SK-N-MC (cell line): ENCODE data around the gene CFAP20DC.

Source experiments
- DNase-seq: peaks from one replicate; pipeline ENCODE4 v3.0.0-alpha.2; 2011; ENCODE audit warnings: low read depth, low spot score
- H3K27ac ChIP-seq: fragments of 200-600 bp; sonication (generic); 2 replicates; pipeline ENCODE4 v1.5.1; 2016; ENCODE audit warnings: mixed run types
- H3K36me3 ChIP-seq: fragments of 200-600 bp; sonication (generic); 2 replicates; pipeline ENCODE4 v1.6.1; 2017; ENCODE audit warnings: antibody characterized with exemption, low read length, mixed read lengths; ENCODE audit not compliant: insufficient read depth
- H3K4me3 ChIP-seq: fragments of 200-600 bp; sonication (generic); 2 replicates; pipeline ENCODE4 v1.5.1; 2016
- H3K9ac ChIP-seq: fragments of 200-600 bp; sonication (generic); 2 replicates; pipeline ENCODE4 v1.8.0; 2017; ENCODE audit warnings: mixed run types, mixed read lengths; ENCODE audit not compliant: insufficient read length
- H3K9me3 ChIP-seq: fragments of 200-600 bp; sonication (generic); 2 replicates; pipeline ENCODE4 v1.6.1; 2017; ENCODE audit warnings: low read depth, mild to moderate bottlenecking, antibody characterized with exemption, low read length, moderate library complexity, mixed read lengths
- EZH2 ChIP-seq: fragments of 200-600 bp; sonication (generic); IDR thresholded peaks from one replicate; pipeline ENCODE4 v1.6.1; 2017; ENCODE audit warnings: antibody characterized with exemption
- FOXP2 ChIP-seq: optimal IDR thresholded peaks from 2 replicates; pipeline ENCODE3; 2011; ENCODE audit warnings: mild to moderate bottlenecking, moderate library complexity; ENCODE audit not compliant: insufficient read depth; ENCODE audit errors: extremely low read length, control extremely low read depth
- POLR2AphosphoS5 ChIP-seq: IDR thresholded peaks from 2 replicates; pipeline ENCODE4 v1.6.1; 2012; ENCODE audit warnings: mild to moderate bottlenecking, low read depth, low read length, borderline replicate concordance

Gene CFAP20DC

DNA sequence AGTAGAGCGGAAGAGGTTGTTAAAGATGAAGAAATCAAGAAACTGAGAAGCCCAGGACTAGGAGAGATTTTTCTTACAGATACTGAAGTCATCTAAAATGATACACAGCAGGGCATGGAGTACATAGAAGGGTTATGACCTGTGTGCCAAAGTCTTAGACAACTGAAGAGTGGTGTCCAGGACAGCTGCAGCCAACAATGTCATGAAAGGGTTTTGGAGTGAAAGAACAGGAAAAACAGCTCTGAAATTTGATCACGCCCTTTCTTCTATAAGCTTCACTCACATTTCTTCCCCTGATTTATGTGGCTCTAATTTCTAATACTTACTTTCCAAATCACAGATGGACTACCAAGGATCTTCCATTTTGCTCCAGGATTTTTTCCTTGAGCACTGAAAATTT is 3.0 kb downstream of the CFAP20DC start:
- TF ChIP-seq EZH2 (no peak), FOXP2 (no peak), POLR2AphosphoS5 (no peak)
- Histone ChIP-seq H3K9me3 (no peaks in the 10 kb centered on the region), H3K9ac (no peak overlapping the region), H3K4me3 (no peak overlapping the region), H3K36me3 (no peaks in the 10 kb centered on the region), H3K27ac (no peak overlapping the region)
- DNase-seq = no peak

DNA sequence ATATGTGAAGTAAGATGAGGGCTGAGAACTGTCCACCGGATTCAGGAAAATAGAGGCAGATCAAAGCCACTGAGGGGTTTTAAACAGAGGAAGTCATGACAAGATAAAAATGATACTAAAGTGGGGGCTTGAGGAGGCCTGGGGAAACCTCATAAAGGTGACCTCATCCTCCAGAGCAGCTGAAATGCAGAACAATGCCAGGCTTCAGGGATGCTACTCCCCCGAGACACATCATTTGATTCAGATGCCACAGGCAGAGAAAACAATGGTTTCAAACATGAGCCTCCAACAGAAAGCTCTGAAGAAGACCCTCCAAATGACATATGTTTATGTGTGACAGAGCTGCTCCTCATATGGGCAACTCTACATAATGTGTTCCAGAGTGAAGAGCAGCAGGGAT is 6.4 kb downstream of the CFAP20DC start:
- DNase-seq = no peak
- Histone ChIP-seq H3K9ac (no peak overlapping the region), H3K9me3 (no peaks in the 10 kb centered on the region), H3K27ac (no peak overlapping the region), H3K36me3 (no peaks in the 10 kb centered on the region), H3K4me3 (no peak overlapping the region)
- TF ChIP-seq EZH2 (no peak), POLR2AphosphoS5 (no peak), FOXP2 (no peak)

DNA sequence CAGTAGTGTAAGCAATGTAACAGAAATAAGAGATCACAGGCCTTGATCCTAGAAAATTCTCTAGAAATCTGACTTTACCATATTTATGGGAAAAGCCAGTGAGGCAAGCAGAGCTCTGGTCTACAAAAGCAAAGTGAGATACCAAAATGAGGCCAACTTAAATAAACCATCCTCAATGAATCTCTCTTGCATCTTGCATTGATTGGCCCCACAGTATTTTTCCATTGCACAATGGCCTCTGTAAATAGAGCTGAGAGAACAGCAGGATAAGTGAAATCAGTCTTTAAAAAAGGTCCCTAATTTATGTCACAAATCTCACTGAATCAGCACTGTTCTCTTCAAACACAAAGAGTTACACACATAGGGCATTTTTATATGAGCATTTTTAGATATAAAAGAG is 8.9 kb downstream of the CFAP20DC start:
- H3K9me3 ChIP-seq = no peaks in the 10 kb centered on the region
- no peak overlapping the region for H3K4me3 ChIP-seq
- no peak for DNase-seq
- no peak overlapping the region for H3K27ac ChIP-seq
- H3K36me3 ChIP-seq = no peaks in the 10 kb centered on the region
- H3K9ac ChIP-seq = no peak overlapping the region
- TF ChIP-seq POLR2AphosphoS5 (no peak), EZH2 (no peak), FOXP2 (no peak)

DNA sequence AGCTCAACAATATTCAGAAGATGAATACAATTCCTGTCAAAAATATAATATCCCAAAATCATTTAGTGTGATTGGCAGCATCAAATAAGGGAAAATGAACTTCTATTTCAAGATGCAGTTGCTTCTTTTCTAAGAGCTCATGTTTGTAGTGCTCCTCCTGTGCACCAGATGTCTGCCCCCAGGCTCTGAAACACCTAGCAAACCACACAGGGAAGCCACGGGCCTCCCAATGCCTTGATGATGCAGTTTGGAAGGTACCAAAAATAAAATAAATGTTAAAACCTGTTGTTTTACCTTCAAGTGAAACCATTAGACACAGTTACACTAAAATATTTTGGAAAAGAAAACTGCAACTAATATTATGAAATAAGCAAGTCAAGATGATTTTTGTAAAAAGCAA is 22.2 kb downstream of the CFAP20DC start:
- Histone ChIP-seq H3K4me3 (no peak overlapping the region), H3K36me3 (no peaks in the 10 kb centered on the region), H3K9me3 (no peaks in the 10 kb centered on the region), H3K9ac (no peak overlapping the region), H3K27ac (no peak overlapping the region)
- TF ChIP-seq POLR2AphosphoS5 = no peak
- no peak for TF ChIP-seq EZH2
- no peak for TF ChIP-seq FOXP2
- DNase-seq = no peak

- Histone ChIP-seq H3K9me3 (no peaks in the 10 kb centered on the region), H3K9ac (no peak overlapping the region), H3K27ac (no peak overlapping the region), H3K36me3 (no peaks in the 10 kb centered on the region), H3K4me3 (no peak overlapping the region)
- DNase-seq = no peak
- TF ChIP-seq EZH2 (no peak), POLR2AphosphoS5 (no peak), FOXP2 (no peak)
Measured at GRCh38 chr3:59023612-59024011, 26.2 kb downstream of the CFAP20DC start.

DNA sequence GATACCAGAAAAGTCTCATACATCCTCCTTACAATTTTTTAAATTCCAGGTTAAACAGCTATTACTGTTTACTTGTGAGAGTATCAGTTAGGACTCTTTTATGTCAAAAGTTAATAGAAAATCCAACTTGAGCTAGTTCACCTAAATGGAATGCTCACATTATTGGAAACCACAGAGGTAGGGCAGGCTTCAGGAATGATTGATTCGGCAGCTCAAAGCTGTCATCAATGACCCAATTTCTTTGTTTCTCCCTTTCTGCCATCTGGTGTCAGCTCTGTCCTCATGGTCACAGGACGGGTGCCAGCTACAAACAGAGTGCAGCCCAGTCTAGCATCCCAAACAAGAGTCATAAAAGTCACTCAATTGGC is 32.2 kb downstream of the CFAP20DC start:
- H3K27ac ChIP-seq = no peak overlapping the region
- H3K4me3 ChIP-seq = no peak overlapping the region
- TF ChIP-seq POLR2AphosphoS5 (no peak), EZH2 (no peak), FOXP2 (no peak)
- H3K9me3 ChIP-seq = no peaks in the 10 kb centered on the region
- no peak overlapping the region for H3K9ac ChIP-seq
- no peaks in the 10 kb centered on the region for H3K36me3 ChIP-seq
- no peak for DNase-seq

DNA sequence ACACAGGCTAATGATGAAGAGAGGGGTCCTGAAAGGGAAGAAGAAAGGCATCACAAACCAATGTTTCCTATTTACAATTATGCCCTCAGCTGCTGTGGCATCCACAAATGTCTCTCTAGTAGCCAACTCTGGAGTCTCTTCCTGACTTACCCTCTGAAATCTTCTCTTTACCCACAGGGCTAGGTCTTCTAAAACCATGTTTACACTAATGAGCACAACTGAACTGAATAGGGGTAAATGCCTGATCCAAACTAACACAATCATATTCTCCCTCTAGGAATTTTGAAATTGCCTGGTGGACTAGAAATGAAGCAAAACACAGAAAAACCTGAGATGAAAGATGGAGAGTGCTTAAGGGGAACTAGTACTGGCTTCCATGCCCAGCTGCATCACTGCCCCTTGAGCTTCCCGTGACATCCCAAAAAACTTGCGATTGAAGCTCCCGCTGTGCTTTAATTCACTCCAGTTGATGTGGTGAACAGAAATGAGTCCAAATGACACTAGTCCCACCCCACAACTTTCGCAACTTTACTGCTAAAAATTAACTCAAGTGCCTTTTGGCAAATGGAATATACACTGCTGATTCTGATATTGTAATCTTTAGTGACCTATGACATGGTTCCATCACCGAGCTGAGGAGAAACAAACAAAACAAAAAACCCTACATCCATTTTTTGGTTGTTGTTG is 32.8 kb downstream of the CFAP20DC start:
- no peak overlapping the region for H3K9ac ChIP-seq
- no peak overlapping the region for H3K27ac ChIP-seq
- no peak for DNase-seq
- no peaks in the 10 kb centered on the region for H3K36me3 ChIP-seq
- TF ChIP-seq EZH2 (no peak), POLR2AphosphoS5 (no peak), FOXP2 (no peak)
- H3K4me3 ChIP-seq = no peak overlapping the region
- H3K9me3 ChIP-seq = no peaks in the 10 kb centered on the region

DNA sequence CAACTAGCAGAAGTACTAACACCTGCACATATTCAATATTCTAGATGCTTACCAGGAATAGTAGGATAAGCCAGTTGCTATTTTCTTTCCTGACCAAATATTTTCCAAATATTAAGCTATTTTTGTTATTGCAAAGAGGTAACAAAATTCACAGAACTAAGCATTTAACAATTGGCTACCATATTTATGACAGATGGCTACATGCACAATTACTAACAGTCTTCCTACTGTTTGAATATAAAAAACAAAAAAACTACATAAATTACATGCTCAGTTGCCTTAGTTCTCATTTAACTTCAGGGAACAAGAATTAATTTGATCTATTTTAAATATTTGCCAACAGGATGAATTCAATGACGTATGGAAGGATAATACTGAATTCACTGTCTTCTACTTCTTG is 36.2 kb downstream of the CFAP20DC start:
- no peak for DNase-seq
- no peaks in the 10 kb centered on the region for H3K9me3 ChIP-seq
- H3K27ac ChIP-seq = no peak overlapping the region
- no peak overlapping the region for H3K4me3 ChIP-seq
- TF ChIP-seq FOXP2 = no peak
- no peak for TF ChIP-seq POLR2AphosphoS5
- no peak for TF ChIP-seq EZH2
- no peaks in the 10 kb centered on the region for H3K36me3 ChIP-seq
- no peak overlapping the region for H3K9ac ChIP-seq
